ENCODE data around the gene FMO4. TPM values are rescaled to one million over a fixed set of nuclear protein-coding genes. Genes with fewer than 3 reads are reported as not detected.

Gene FMO4
- total and polyA plus RNA-seq, 2 of the 13 experiments (the other 11 are each of a cell fraction or from before 2014, with no cell fraction given), result 0.07 to 0.29 TPM

GRCh38 chr1:171299342-171299741, 14.6 kb upstream of the FMO4 start:
- CTCF ChIA-PET (ENCODE audit: low intra/inter-chr PET ratio, low total read pairs), result no interaction called here
- intact Hi-C loops (cut with micrococcal nuclease; ENCODE audit: unreplicated experiment), result no loop called here
- in situ Hi-C loops (cut with HindIII; ENCODE audit: extremely low pct_ligation_motif_present, low pct_unique_long_range_greater_than_20kb), result no loop called here
- H3K9ac ChIP-seq (ENCODE audit: insufficient read depth, low read depth, low read length), result no peak overlapping the region
- H3K27me3 ChIP-seq (ENCODE audit: control insufficient read depth in 1 of 2, insufficient read depth in 2 of 2, low read length in 2 of 2), result no peaks in the 10 kb centered on the region
- H3K9me3 ChIP-seq (ENCODE audit: low read length), result peaks cover 24% of the 10 kb centered on the region
- no peak overlapping the region for H3K4me3 ChIP-seq (replicated peaks in 1 of 3; ENCODE audit: insufficient read depth in 1 of 3, low read depth in 2 of 3, low read length in 3 of 3)
- H2AFZ ChIP-seq (ENCODE audit: low read length), result no peak overlapping the region
- no peaks in the 10 kb centered on the region for H3K4me1 ChIP-seq (ENCODE audit: insufficient read depth, low read length)
- no peak for TF ChIP-seq ZNF7 (CRISPR knock-in tag; IDR thresholded peaks at IDR 0.05)
- WGBS (ENCODE audit: low lambda C conversion rate), result 11% methylated on average over 2 of the region's 2 CpGs
- no peaks in the 10 kb centered on the region for H3K79me2 ChIP-seq (ENCODE audit: insufficient read depth, low read length)
- FAIRE-seq, result no peak
- ATAC-seq, result no peak
- DNase-seq (ENCODE audit: low spot score), result no peak
- no TSS peak for BruUV-seq (replicated peaks)
- no peak overlapping the region for H3K27ac ChIP-seq (ENCODE audit: extremely low read length, insufficient read depth, low read length)
- POLR2A ChIA-PET, result no interaction called here
- no peaks in the 10 kb centered on the region for H3K36me3 ChIP-seq (replicated peaks in 1 of 2; ENCODE audit: control insufficient read depth in 1 of 2, insufficient read depth in 2 of 2, low read length in 2 of 2)
- no peaks in the 10 kb centered on the region for H4K20me1 ChIP-seq (ENCODE audit: insufficient read depth, low read length)
- H3K4me2 ChIP-seq (ENCODE audit: low read depth, low read length), result no peak overlapping the region

DNA sequence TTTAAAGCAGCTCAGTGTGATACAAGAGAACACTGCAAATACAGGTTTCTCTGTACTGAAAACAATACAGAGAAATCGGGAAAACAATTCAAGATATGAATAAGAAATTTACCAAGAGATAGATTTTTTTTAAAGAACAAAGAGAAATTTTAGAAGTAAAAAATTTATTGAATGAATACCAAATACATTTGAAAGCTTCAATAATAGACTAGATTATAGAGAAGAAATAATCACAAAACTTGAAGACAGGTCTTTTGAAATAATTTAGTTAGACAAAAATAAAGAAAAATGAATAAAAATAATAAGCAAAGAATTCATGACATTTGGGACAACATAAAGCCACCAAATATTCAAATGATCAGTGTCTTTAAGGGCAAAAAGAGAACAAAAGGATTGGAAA, 13.6 kb upstream of the FMO4 start:
- Histone ChIP-seq H2AFZ (ENCODE audit: low read length) (no peak overlapping the region), H3K4me3 (replicated peaks in 1 of 3; ENCODE audit: insufficient read depth in 1 of 3, low read depth in 2 of 3, low read length in 3 of 3) (no peak overlapping the region), H3K27ac (ENCODE audit: extremely low read length, insufficient read depth, low read length) (no peak overlapping the region), H4K20me1 (ENCODE audit: insufficient read depth, low read length) (no peaks in the 10 kb centered on the region), H3K36me3 (replicated peaks in 1 of 2; ENCODE audit: control insufficient read depth in 1 of 2, insufficient read depth in 2 of 2, low read length in 2 of 2) (no peaks in the 10 kb centered on the region), H3K4me2 (ENCODE audit: low read depth, low read length) (no peak overlapping the region), H3K4me1 (ENCODE audit: insufficient read depth, low read length) (no peaks in the 10 kb centered on the region), H3K9ac (ENCODE audit: insufficient read depth, low read depth, low read length) (no peak overlapping the region), H3K27me3 (ENCODE audit: control insufficient read depth in 1 of 2, insufficient read depth in 2 of 2, low read length in 2 of 2) (no peaks in the 10 kb centered on the region), H3K9me3 (ENCODE audit: low read length) (peaks cover 24% of the 10 kb centered on the region), H3K79me2 (ENCODE audit: insufficient read depth, low read length) (no peaks in the 10 kb centered on the region)
- ATAC-seq (no peak), DNase-seq (ENCODE audit: low spot score) (no peak), FAIRE-seq (no peak)
- ChIA-PET POLR2A (no interaction called here), CTCF (ENCODE audit: low intra/inter-chr PET ratio, low total read pairs) (no interaction called here)
- in situ Hi-C loops (cut with HindIII; ENCODE audit: extremely low pct_ligation_motif_present, low pct_unique_long_range_greater_than_20kb) (no loop called here), intact Hi-C loops (cut with micrococcal nuclease; ENCODE audit: unreplicated experiment) (no loop called here)
- no peak for TF ChIP-seq TARDBP (CRISPR knock-in tag; IDR thresholded peaks at IDR 0.05)
- TF ChIP-seq TEAD3 (CRISPR knock-in tag; optimal IDR thresholded peaks at IDR 0.05; ENCODE audit: borderline replicate concordance), result no peak
- TF ChIP-seq NFYB (CRISPR knock-in tag; IDR thresholded peaks at IDR 0.05), result no peak
- TF ChIP-seq, protein P1, sequence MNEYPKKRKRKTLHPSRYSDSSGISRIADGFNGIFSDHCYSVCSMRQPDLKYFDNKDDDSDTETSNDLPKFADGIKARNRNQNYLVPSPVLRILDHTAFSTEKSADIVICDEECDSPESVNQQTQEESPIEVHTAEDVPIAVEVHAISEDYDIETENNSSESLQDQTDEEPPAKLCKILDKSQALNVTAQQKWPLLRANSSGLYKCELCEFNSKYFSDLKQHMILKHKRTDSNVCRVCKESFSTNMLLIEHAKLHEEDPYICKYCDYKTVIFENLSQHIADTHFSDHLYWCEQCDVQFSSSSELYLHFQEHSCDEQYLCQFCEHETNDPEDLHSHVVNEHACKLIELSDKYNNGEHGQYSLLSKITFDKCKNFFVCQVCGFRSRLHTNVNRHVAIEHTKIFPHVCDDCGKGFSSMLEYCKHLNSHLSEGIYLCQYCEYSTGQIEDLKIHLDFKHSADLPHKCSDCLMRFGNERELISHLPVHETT (CRISPR knock-in tag; conservative IDR thresholded peaks at IDR 0.05), result no peak
- TF ChIP-seq NFATC3 (CRISPR knock-in tag; IDR thresholded peaks at IDR 0.05), result no peak
- no peak for TF ChIP-seq PHF20 (CRISPR knock-in tag; IDR thresholded peaks at IDR 0.05)
- no peak for TF ChIP-seq ZFY (CRISPR knock-in tag; IDR thresholded peaks at IDR 0.05)
- TF ChIP-seq ZNF563 (CRISPR knock-in tag; IDR thresholded peaks at IDR 0.05), result no peak
- TF ChIP-seq RNF2 (conservative IDR thresholded peaks at IDR 0.05; ENCODE audit: low read depth), result no peak
- TF ChIP-seq ZKSCAN8 (CRISPR knock-in tag; IDR thresholded peaks at IDR 0.05; ENCODE audit: borderline replicate concordance), result no peak
- TF ChIP-seq ZNF317 (CRISPR knock-in tag; IDR thresholded peaks at IDR 0.05), result no peak
- no peak for TF ChIP-seq ZBTB2 (CRISPR knock-in tag; IDR thresholded peaks at IDR 0.05; ENCODE audit: low read depth)
- TF ChIP-seq BATF2 (CRISPR knock-in tag; IDR thresholded peaks at IDR 0.05), result no peak
- no peak for TF ChIP-seq ZNF749 (CRISPR knock-in tag; IDR thresholded peaks at IDR 0.05; ENCODE audit: borderline replicate concordance)
- TF ChIP-seq ZNF335 (CRISPR knock-in tag; IDR thresholded peaks at IDR 0.05), result no peak
- no peak for TF ChIP-seq NFKB2 (CRISPR knock-in tag; IDR thresholded peaks at IDR 0.05; ENCODE audit: borderline replicate concordance)
- no TSS peak for BruUV-seq (replicated peaks)
- WGBS (ENCODE audit: low lambda C conversion rate), result 0% methylated on average over 1 of the region's 1 CpG

All from HepG2 (cell line).